GM19395 (cell line): Measurements from ENCODE around the gene MYZAP.
"Not testable (repeated sequence)": the region's sequence is repeated elsewhere in the genome, so short reads cannot be mapped to it uniquely, and the experiment has no call there.

ENCODE experiments used
- ATAC-seq: cut with Tn5 transposase; IDR thresholded peaks from one replicate; pipeline ENCODE4 v1.9.1; 2021; ENCODE audit warnings: mild to moderate bottlenecking, moderate library complexity; ENCODE audit not compliant: unreplicated experiment

MYZAP gene

DNA sequence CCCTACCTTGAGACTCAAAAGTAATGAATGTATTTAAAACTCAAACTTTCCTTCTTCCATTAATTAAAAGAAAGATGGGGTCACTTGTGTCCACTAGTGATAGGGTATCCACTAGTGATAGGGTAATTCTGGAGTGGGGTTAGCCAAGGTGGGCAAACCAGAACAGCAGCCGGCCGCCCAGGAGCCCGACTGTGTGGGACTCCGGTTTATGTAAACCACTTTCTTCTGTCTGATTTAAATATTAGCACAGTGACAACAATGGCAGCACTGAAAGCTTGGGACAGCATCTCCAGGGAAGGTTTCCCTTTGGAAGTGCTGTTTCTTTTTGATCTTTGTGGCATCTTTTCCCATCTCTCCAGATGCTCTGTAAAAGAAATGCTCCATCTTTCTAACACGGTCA is 722 bp downstream of the MYZAP start:
- ATAC-seq: no peak

DNA sequence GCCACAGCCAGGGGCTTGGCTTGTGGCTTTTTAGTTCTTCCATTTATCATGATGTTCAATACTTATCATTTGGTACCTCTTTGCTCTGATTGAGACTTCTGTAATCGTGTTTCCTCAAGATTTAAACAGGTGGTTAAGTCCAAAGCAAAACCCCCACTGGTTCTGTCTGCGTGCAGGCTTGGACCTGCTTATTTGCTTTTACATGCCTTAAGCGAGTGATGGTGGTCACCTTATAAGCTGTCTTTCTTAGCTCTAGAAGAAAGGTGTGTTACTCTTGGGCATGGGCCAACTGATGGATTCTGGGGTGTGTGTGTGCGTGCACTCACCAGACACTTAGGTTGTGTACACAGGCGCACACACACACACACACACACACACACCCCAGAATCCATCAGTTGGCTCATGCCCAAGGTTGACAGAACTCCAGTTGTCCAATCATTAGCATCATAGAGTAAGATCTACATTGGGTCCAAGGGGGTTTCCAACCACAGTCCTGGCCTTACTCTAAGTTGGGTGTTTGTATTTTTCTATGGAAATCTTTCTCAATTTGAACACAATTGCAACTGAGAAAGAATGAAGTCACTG is 1.2 kb downstream of the MYZAP start:
- ATAC-seq: no peak

GRCh38 chr15:57594479-57594878 is 2.8 kb downstream of the MYZAP start:
- no peak for ATAC-seq

- ATAC-seq: no peak
These were observed 3.5 kb downstream of the MYZAP start for GRCh38 chr15:57595011-57595866.

DNA sequence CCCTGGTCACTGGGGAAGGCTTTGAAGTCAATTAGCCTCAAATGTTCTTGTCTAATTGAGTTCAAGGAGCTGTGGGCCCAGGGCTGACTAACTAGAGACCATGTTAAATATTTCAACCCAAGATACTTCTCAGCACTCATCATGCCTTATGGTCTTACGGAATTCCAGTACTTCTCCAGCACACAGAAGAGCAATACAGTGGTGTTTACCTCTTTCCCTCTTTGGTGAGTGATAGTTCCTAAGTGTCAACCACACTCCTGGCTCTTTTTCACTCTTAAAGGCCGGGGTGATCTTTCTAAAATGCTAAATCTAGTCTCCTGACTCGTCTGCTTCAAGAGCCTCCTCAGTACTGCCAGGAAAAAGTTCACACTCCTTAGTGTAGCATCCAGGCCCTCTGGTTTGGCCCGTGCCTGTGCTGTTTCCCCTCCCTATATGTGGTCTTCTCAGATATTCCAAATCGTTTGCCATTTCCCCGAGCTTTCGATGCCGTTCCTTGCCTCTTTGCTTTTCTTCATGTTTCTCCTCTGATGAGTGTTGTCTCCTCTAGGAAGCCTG is 4.7 kb downstream of the MYZAP start:
- ATAC-seq: no peak

DNA sequence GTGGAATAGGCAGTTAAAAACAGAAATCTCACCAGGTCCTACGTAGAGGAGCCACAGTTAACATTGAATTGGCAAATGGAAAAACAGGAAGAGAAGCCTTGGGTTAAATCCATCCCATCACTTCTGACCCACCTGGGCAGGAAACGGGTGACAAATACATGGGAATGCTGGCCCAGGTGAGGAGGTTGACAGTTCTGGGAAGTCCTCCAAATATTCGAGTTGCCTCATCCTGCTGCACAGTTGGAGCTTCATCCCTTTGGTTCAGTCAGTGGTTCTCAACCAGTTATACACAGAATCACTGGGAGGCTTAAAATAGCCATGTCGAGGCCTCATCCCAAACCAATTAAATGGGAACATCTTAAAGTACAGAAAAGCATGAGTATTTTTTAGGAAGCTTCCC is 5.3 kb downstream of the MYZAP start:
- no peak for ATAC-seq

DNA sequence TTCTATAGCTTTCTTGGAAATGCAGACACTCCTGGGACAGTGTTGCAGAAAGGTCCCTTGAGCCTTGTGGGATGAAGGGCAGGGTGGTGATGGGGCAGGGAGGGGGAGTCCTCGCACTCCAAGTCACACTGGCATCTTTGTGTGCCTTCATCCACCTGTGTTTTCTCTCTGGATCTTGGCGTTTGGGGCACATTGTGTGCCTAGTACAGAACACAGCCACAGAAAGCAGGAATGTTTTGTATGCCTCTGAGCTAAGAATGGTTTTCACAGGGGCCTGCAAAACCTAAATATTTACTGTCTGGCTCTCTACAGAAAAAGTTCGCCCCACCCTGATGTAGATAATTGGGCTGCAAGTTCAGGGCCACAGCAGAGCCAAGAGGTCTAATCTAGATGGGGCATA is 5.7 kb downstream of the MYZAP start:
- ATAC-seq: no peak

DNA sequence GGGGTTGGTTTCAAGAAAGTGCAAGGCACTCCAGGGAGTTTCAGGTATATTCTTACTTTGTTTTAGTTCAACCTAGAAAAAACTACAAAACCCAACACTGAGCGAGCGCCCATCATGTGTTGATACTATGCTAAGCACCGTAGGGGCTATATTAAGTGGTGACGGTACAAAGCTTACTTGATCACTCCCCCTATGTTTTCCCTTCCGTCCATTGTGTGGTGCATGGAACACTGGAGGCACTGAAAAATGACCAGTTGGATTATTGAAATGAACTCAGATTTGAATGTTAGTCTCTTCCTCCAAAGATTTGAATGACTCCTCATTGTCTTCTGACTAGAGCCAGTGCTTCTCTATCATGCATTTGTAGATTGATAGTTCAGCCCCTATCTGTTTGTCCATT is 6.6 kb downstream of the MYZAP start:
- no peak for ATAC-seq

DNA sequence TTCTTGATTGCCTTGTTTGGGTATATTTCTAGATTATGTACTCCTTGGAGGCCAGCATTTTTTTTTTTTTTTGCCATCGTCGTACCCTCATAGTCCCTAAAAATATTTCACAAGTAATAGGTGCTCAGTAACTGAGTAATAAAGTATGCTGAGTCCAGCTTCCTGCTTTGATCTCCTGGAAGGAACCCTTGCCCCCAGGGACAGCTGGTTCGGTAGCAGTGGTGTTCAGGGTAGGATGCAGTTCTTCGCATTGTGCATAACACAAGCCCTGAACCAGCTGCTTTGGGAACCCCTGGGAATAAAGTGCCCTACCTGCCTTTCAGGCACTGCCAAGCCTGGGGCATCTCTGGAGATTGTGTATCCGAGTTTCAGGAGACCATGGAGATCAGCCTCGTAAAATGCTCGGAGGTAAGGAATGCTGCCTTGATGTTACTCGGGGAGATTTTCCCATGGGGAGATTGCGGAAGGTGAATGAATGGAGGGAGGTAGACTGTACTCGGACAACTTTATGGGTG is 7.6 kb downstream of the MYZAP start:
- ATAC-seq: no peak

- no peak for ATAC-seq
These were observed 8.5 kb downstream of the MYZAP start for GRCh38 chr15:57600197-57600596.

GRCh38 chr15:57604507-57604906 is 12.8 kb downstream of the MYZAP start:
- ATAC-seq: no peak

- no peak for ATAC-seq
These were observed 13.8 kb downstream of the MYZAP start for GRCh38 chr15:57605491-57605890.

DNA sequence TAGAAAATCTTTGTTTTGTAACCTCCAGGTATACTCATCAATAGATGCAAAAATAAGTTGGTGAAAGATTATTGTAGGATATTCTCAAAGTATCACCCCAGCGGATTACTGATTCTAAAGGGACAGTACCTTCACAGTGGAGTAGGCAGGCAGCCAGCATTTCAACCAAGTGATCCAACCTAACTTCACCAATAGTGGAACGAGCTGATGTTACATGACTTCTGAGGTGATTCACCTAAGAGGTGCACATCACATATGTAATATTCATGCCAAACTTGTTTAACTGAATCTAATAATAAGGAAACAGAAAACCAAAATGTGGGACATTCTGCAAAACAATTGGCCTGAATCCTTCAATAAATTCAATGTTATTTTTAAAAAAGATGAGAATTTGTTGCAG is 14.3 kb downstream of the MYZAP start:
- no peak for ATAC-seq

GRCh38 chr15:57606816-57607215 is 15.1 kb downstream of the MYZAP start:
- ATAC-seq: no peak

DNA sequence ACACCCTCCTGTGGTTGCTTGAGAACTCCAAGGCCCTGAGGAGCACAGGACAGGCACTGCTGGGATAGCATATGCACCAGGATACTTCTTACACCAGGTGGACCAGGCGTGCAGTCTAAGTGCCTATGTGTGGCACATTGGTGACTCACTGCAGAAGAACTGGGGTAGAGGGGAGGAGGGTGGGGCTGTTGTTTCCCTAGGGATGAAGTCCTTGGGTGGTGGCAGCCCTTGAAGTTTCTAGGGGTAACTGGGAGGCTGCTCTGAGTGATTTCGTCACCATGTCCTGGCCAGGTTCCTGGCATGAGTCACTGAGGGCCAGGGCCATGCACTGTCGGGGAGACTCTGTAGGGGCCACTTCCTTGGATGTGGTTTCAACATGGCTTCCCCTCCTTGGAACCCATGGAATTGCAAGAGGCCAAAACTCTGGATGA is 15.9 kb downstream of the MYZAP start:
- ATAC-seq: no peak

DNA sequence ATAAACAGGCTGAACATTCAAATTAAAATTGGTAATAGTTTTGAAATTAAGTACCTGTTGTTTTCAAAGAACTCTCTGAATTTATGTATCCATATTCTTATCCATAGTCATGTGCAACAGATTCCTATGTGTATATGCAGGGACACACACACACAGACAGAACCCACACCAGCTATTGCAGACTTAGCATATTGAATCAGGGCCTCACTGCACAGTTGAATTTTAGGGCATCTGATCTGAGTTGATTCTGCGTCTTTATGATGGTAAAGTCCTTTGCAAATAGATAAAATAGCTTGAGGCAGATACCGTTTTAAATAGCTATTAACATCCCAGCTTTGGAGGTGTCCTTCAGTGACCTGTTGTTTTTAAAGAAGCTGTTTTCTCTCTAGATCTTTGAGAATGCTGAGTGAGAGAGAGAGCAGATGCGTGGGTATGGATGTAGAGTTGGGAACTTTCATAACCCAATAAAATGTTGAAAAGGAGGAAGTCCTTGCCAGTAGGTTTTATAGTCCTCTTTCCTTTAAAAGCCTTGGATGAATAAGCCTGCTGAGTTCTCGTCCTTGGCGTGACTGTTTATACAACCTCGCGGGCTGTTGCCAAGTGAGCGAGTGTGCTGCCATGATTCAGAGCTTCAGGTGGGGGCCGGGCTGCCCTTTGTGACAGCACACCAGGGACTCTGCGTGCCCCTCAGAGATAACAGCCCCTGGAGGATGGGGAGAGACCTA is 18.3 kb downstream of the MYZAP start:
- ATAC-seq: no peak

DNA sequence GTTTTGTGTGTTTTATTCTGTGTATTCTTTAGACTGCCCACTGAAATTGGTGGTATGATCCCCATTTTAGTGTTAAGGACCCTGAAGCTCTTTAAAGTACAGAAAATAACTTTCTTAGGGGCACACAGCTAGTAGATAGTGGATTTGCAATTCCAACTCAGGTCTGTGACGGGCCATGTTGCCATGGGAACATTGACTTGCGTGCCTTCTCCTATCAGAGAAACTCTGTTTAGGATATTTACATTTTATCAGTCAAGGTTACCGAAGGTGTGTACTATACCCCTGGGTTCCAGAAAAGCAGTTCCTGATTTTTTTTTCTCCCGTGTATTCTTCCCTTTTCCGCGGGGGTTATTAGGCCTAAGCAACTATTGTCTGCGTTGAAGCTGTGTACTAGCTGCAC is 19.4 kb downstream of the MYZAP start:
- no peak for ATAC-seq

GRCh38 chr15:57611938-57612337 is 20.2 kb downstream of the MYZAP start:
- no peak for ATAC-seq

- no peak for ATAC-seq
These were observed 22.5 kb downstream of the MYZAP start for GRCh38 chr15:57614241-57614640.

- not testable (repeated sequence) for ATAC-seq
These were observed 24.3 kb downstream of the MYZAP start for GRCh38 chr15:57615951-57616496.

DNA sequence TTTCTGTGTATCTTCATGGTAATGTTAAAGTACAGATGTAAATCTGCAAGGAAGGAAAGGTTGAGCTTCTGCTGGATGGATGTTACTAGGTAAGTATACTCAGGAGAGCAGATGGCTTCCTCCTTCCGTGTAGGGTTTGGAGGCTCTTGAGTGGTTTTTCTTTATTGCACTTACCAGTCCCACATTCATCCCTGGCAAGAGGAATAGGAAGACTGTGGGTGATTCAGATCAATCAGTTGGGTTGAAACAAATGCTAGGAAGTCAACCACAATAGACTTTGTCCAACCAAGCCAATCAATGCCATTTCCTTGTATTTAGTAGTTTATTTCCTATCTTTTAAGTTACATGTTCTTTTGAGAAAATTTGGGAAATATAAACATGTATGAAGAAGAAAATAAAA is 26.6 kb downstream of the MYZAP start:
- ATAC-seq: no peak
